ENCODE results near the gene ATPAF2.

Gene ATPAF2

DNA sequence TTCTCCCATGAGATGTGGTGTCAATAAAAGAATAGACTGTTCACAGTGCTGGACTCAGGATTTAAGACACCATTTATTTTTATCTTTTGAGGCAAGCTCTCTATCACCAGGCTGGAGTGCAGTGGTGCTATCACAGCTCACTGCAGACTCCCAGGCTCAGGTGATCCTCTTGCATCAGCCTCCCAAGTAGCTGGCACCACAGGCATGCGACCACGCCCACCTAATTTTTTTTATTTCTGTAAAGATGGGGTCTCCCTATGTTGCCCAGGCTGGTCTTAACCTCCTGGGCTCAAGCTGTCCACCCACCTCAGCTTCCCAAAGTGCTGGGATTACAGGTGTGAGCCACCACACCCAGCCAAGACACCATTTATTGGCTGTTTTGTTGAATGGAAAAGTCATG, 30.1 kb upstream of the ATPAF2 start:
- TF ChIP-seq FOXP2 (optimal IDR thresholded peaks at IDR 0.05; ENCODE audit: borderline replicate concordance, extremely low read depth, extremely low read length, insufficient read depth), result no peak

DNA sequence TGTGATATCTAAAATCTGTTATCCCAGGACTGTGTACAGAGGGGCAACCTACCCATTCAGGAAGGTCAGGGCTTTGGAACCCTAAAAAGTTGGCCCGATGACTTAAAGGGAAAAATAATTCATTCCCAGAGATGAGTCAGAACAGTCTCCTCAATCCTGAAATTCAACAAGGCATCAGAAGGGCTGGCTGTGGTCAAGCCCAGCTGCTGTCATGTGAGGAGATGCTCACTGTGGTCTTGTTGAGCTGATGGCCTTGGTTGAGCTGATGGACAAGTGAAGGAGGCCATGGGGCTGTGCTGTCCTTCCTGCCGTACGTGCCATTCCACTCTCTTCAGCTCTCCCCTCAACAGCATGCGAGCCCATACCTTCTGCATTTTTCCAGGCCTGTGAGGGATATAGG, 27.9 kb upstream of the ATPAF2 start:
- TF ChIP-seq TAF1 (IDR thresholded peaks at IDR 0.05; ENCODE audit: borderline replicate concordance, insufficient read depth, low read length) (no peak), SIN3A (IDR thresholded peaks at IDR 0.05; ENCODE audit: borderline replicate concordance, insufficient read depth, low read length) (no peak), POLR2AphosphoS5 (IDR thresholded peaks at IDR 0.05; ENCODE audit: low read depth, low read length) (no peak), FOXP2 (optimal IDR thresholded peaks at IDR 0.05; ENCODE audit: borderline replicate concordance, extremely low read depth, extremely low read length, insufficient read depth) (no peak)
- TF ChIP-seq, protein P1, sequence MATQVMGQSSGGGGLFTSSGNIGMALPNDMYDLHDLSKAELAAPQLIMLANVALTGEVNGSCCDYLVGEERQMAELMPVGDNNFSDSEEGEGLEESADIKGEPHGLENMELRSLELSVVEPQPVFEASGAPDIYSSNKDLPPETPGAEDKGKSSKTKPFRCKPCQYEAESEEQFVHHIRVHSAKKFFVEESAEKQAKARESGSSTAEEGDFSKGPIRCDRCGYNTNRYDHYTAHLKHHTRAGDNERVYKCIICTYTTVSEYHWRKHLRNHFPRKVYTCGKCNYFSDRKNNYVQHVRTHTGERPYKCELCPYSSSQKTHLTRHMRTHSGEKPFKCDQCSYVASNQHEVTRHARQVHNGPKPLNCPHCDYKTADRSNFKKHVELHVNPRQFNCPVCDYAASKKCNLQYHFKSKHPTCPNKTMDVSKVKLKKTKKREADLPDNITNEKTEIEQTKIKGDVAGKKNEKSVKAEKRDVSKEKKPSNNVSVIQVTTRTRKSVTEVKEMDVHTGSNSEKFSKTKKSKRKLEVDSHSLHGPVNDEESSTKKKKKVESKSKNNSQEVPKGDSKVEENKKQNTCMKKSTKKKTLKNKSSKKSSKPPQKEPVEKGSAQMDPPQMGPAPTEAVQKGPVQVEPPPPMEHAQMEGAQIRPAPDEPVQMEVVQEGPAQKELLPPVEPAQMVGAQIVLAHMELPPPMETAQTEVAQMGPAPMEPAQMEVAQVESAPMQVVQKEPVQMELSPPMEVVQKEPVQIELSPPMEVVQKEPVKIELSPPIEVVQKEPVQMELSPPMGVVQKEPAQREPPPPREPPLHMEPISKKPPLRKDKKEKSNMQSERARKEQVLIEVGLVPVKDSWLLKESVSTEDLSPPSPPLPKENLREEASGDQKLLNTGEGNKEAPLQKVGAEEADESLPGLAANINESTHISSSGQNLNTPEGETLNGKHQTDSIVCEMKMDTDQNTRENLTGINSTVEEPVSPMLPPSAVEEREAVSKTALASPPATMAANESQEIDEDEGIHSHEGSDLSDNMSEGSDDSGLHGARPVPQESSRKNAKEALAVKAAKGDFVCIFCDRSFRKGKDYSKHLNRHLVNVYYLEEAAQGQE (IDR thresholded peaks at IDR 0.05; ENCODE audit: insufficient read depth in 1 of 2, low read depth in 2 of 2, low read length in 2 of 2), result no peak

DNA sequence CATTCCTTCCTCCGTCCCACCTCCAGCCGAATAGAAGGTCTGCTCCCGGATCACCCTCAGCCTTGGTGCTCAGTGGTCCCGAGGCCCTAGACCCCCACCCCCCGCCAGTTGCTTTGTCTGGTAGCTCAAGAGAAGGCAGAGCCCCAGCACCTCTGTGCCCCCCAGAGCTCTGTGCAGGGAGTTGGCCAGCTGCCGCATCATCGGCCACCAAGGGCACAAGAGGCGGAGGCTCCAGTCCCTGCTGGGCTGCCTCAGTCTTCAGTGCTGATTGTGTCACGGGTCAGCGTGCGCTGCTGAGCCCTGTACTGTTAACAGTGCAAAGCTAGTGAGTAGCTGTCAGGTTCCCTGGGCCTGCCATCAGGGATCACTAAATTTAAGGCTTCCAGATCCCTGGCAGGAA, 26.6 kb upstream of the ATPAF2 start:
- TF ChIP-seq TAF1 (IDR thresholded peaks at IDR 0.05; ENCODE audit: borderline replicate concordance, insufficient read depth, low read length) (no peak), POLR2AphosphoS5 (IDR thresholded peaks at IDR 0.05; ENCODE audit: low read depth, low read length) (no peak), FOXP2 (optimal IDR thresholded peaks at IDR 0.05; ENCODE audit: borderline replicate concordance, extremely low read depth, extremely low read length, insufficient read depth) (no peak), SIN3A (IDR thresholded peaks at IDR 0.05; ENCODE audit: borderline replicate concordance, insufficient read depth, low read length) (no peak)
- TF ChIP-seq, protein P1 (IDR thresholded peaks at IDR 0.05; ENCODE audit: insufficient read depth in 1 of 2, low read depth in 2 of 2, low read length in 2 of 2), result no peak

DNA sequence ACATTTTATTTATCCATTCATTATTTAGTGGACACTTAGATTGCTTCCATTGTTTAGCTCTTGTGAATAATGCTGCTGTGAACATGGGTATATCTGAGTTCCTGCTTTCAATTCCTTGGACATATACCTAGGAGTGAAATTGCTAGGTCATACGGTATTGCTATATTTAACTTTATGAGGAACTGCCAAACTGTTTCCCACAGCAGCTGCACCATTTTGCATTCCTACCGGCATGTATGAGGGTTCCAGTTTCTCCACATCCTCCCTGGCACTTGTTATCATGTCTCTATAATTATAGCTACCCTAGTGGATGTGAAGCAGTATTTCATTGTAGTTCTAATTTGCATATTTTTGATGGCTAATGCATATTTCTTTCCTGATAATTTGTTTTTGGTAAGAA, 25.1 kb upstream of the ATPAF2 start:
- TF ChIP-seq POLR2AphosphoS5 (IDR thresholded peaks at IDR 0.05; ENCODE audit: low read depth, low read length), result no peak
- no peak for TF ChIP-seq FOXP2 (optimal IDR thresholded peaks at IDR 0.05; ENCODE audit: borderline replicate concordance, extremely low read depth, extremely low read length, insufficient read depth)
- no peak for TF ChIP-seq SIN3A (IDR thresholded peaks at IDR 0.05; ENCODE audit: borderline replicate concordance, insufficient read depth, low read length)
- TF ChIP-seq, protein P1 (IDR thresholded peaks at IDR 0.05; ENCODE audit: insufficient read depth in 1 of 2, low read depth in 2 of 2, low read length in 2 of 2), result no peak
- TF ChIP-seq TAF1 (IDR thresholded peaks at IDR 0.05; ENCODE audit: borderline replicate concordance, insufficient read depth, low read length), result no peak

DNA sequence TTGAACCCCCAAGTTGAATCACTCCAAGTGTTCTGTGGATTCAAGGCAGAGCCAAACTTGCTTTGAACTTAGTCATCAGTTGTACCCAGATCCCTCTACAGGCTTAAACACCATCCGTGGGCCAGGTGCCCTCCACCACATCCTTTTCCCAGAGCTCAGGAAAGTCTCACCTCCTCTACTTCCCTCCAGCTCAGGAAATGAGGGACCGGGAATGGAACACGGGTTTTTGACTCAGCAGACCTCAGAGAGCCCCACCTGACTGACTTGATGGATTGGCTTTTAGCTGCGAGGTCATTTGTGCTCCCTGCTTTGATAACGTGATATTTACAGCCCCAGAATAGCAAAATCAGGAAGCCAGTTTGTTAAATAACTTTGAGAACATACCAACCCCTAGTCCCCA, 20.3 kb upstream of the ATPAF2 start:
- no peak for TF ChIP-seq SIN3A (IDR thresholded peaks at IDR 0.05; ENCODE audit: borderline replicate concordance, insufficient read depth, low read length)
- no peak for TF ChIP-seq POLR2AphosphoS5 (IDR thresholded peaks at IDR 0.05; ENCODE audit: low read depth, low read length)
- no peak for TF ChIP-seq FOXP2 (optimal IDR thresholded peaks at IDR 0.05; ENCODE audit: borderline replicate concordance, extremely low read depth, extremely low read length, insufficient read depth)
- TF ChIP-seq TAF1 (IDR thresholded peaks at IDR 0.05; ENCODE audit: borderline replicate concordance, insufficient read depth, low read length), result no peak
- TF ChIP-seq, protein P1 (IDR thresholded peaks at IDR 0.05; ENCODE audit: insufficient read depth in 1 of 2, low read depth in 2 of 2, low read length in 2 of 2), result no peak
